Mammary epithelial cell (primary cell): ENCODE measurements around the gene ADCYAP1.

Source experiments
- EZH2 ChIP-seq: IDR thresholded peaks from 2 replicates; pipeline ENCODE4 v1.6.1; 2012; ENCODE audit warnings: low read length, inconsistent platforms, borderline replicate concordance
- TF ChIP-seq, protein P1 (sequence below), 2 donors: IDR thresholded peaks in 1 of 2; conservative IDR thresholded peaks in 1 of 2; 2 replicates each; pipeline ENCODE4 v1.5.1; 2011 to 2012; ENCODE audit warnings: inconsistent platforms in 2 of 2, low read length in 2 of 2, mild to moderate bottlenecking in 2 of 2, control low read depth in 1 of 2, low read depth in 1 of 2; ENCODE audit not compliant: insufficient read depth in 1 of 2; ENCODE audit errors: extremely low read depth in 1 of 2

DNA sequence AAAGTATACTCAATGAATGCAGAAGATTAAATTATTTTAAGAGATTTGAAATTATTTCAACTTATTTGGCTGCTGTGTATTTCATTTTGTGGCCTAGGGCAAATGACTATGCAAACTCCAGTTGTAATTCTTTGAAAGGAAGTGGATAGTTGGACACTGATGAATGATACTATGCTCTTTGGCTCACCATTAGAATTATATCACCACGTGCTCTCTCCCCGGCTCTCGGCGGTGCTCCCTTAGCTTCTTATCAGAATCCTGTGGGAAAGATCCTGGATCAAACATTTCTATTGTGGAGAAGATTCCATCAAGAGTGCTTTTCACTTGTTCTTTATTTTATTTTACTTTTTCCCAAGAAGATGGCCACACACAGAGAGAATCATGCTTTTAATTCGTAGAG, 55.2 kb downstream of the ADCYAP1 start:
- TF ChIP-seq, protein P1, sequence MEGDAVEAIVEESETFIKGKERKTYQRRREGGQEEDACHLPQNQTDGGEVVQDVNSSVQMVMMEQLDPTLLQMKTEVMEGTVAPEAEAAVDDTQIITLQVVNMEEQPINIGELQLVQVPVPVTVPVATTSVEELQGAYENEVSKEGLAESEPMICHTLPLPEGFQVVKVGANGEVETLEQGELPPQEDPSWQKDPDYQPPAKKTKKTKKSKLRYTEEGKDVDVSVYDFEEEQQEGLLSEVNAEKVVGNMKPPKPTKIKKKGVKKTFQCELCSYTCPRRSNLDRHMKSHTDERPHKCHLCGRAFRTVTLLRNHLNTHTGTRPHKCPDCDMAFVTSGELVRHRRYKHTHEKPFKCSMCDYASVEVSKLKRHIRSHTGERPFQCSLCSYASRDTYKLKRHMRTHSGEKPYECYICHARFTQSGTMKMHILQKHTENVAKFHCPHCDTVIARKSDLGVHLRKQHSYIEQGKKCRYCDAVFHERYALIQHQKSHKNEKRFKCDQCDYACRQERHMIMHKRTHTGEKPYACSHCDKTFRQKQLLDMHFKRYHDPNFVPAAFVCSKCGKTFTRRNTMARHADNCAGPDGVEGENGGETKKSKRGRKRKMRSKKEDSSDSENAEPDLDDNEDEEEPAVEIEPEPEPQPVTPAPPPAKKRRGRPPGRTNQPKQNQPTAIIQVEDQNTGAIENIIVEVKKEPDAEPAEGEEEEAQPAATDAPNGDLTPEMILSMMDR (conservative IDR thresholded peaks at IDR 0.05 in 1 of 2, IDR thresholded peaks at IDR 0.05 in 1 of 2; ENCODE audit: extremely low read depth in 1 of 2, insufficient read depth in 1 of 2, low read depth in 1 of 2, low read length in 2 of 2): no peak
- TF ChIP-seq EZH2: no peak
